Measurements from ENCODE around the gene SIPA1L2. TPM values are rescaled to one million over a fixed set of nuclear protein-coding genes. Genes with fewer than 3 reads are reported as not detected.

Gene SIPA1L2
- total RNA-seq, 1 donor from 2014 or later = 41.0 TPM

DNA sequence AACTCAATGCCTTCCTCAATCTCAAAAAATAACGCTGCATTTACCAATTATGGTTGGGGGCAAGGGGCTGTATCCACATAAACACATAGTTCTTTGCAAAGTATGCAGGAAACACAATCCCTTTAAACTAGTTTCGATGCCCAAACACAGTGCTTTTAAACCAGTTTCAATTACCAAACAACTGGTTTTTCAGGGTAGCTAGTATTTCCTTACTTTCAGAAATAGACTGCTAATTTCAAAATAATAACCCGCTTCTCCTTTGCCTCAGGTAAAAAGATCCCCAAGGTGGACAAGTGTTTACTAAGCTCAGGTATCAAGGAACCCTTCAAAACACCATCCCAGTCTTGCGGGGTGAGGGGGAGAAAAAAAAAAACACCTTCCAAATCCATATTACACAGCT is 2.8 kb downstream of the SIPA1L2 start:
- Mint-ChIP-seq H3K27me3 (peaks cover 2% of the 10 kb centered on the region), H3K9me3 (ENCODE audit: low read depth) (no peaks in the 10 kb centered on the region), H3K36me3 (ENCODE audit: insufficient read depth) (no peaks in the 10 kb centered on the region), H3K4me1 (ENCODE audit: low read depth) (peaks cover 44% of the 10 kb centered on the region), H3K27ac (no peak overlapping the region), H3K4me3 (ENCODE audit: low read depth) (peak overlapping the region; percentile 96)
- DNase-seq (ENCODE audit: low spot score, unreplicated experiment) = no peak
- TF ChIP-seq, protein P1, sequence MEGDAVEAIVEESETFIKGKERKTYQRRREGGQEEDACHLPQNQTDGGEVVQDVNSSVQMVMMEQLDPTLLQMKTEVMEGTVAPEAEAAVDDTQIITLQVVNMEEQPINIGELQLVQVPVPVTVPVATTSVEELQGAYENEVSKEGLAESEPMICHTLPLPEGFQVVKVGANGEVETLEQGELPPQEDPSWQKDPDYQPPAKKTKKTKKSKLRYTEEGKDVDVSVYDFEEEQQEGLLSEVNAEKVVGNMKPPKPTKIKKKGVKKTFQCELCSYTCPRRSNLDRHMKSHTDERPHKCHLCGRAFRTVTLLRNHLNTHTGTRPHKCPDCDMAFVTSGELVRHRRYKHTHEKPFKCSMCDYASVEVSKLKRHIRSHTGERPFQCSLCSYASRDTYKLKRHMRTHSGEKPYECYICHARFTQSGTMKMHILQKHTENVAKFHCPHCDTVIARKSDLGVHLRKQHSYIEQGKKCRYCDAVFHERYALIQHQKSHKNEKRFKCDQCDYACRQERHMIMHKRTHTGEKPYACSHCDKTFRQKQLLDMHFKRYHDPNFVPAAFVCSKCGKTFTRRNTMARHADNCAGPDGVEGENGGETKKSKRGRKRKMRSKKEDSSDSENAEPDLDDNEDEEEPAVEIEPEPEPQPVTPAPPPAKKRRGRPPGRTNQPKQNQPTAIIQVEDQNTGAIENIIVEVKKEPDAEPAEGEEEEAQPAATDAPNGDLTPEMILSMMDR (IDR thresholded peaks at IDR 0.05; ENCODE audit: unreplicated experiment) = no peak

DNA sequence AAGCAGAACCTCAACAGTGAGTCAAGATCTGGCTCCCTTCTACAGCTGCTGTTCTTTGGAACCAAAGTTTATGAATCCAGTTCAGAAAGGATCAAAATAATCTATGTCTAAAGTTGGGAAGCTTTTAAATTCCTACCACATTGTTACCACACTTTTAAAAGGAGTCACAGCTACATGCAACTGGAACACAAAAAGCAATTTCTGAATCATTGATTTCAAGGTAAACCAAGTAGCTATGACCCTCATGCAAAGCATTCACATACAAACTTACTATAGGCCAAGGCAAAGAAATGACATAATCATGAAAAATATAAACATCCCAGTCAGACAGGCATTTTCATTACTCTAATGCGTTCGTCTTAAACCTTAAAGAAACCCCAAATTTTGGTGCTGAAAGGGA is 3.5 kb downstream of the SIPA1L2 start:
- Mint-ChIP-seq H3K27ac (no peak overlapping the region), H3K9me3 (ENCODE audit: low read depth) (no peaks in the 10 kb centered on the region), H3K36me3 (ENCODE audit: insufficient read depth) (no peaks in the 10 kb centered on the region), H3K27me3 (no peaks in the 10 kb centered on the region), H3K4me3 (ENCODE audit: low read depth) (no peak overlapping the region), H3K4me1 (ENCODE audit: low read depth) (peaks cover 44% of the 10 kb centered on the region)
- TF ChIP-seq, protein P1 (IDR thresholded peaks at IDR 0.05; ENCODE audit: unreplicated experiment) = no peak
- DNase-seq (ENCODE audit: low spot score, unreplicated experiment) = no peak

- Mint-ChIP-seq H3K4me1 (ENCODE audit: low read depth) (peaks cover 41% of the 10 kb centered on the region), H3K4me3 (ENCODE audit: low read depth) (no peak overlapping the region), H3K9me3 (ENCODE audit: low read depth) (no peaks in the 10 kb centered on the region), H3K27me3 (no peaks in the 10 kb centered on the region), H3K27ac (no peak overlapping the region), H3K36me3 (ENCODE audit: insufficient read depth) (peaks cover 1% of the 10 kb centered on the region)
- no peak for DNase-seq (ENCODE audit: low spot score, unreplicated experiment)
- TF ChIP-seq, protein P1 (IDR thresholded peaks at IDR 0.05; ENCODE audit: unreplicated experiment) = no peak
Observed at GRCh38 chr1:232625319-232625868, 4.5 kb downstream of the SIPA1L2 start.

- H3K27ac Mint-ChIP-seq = no peak overlapping the region
- H3K9me3 Mint-ChIP-seq (ENCODE audit: low read depth) = no peaks in the 10 kb centered on the region
- peaks cover 42% of the 10 kb centered on the region for H3K4me1 Mint-ChIP-seq (ENCODE audit: low read depth)
- no peaks in the 10 kb centered on the region for H3K27me3 Mint-ChIP-seq
- no peak for DNase-seq (ENCODE audit: low spot score, unreplicated experiment)
- H3K4me3 Mint-ChIP-seq (ENCODE audit: low read depth) = no peak overlapping the region
- TF ChIP-seq, protein P1 (IDR thresholded peaks at IDR 0.05; ENCODE audit: unreplicated experiment) = no peak
- H3K36me3 Mint-ChIP-seq (ENCODE audit: insufficient read depth) = peaks cover 3% of the 10 kb centered on the region
Observed at GRCh38 chr1:232624546-232625281, 5.2 kb downstream of the SIPA1L2 start.

DNA sequence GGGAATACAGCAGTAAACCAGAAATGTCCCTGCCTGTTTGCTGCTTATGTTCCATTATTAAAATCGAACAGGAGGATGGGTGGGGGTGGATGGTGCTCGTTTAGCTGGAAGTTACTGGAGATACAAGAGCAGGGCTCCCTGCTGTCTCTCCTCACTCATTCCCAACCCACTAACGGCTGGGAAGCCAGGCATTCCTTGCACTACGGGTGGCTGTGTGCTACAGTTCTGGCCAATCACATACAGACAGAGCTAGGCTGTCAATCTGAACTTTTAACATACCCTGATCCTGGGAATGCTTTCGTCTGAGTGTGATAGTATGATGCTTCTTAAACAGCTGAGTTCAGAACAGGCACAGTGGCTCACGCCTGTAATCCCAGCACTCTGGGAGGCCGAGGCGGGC is 7.0 kb downstream of the SIPA1L2 start:
- H3K4me3 Mint-ChIP-seq (ENCODE audit: low read depth) = no peak overlapping the region
- no peaks in the 10 kb centered on the region for H3K9me3 Mint-ChIP-seq (ENCODE audit: low read depth)
- peaks cover 6% of the 10 kb centered on the region for H3K36me3 Mint-ChIP-seq (ENCODE audit: insufficient read depth)
- no peak for DNase-seq (ENCODE audit: low spot score, unreplicated experiment)
- H3K27ac Mint-ChIP-seq = no peak overlapping the region
- H3K4me1 Mint-ChIP-seq (ENCODE audit: low read depth) = peaks cover 34% of the 10 kb centered on the region
- TF ChIP-seq, protein P1 (IDR thresholded peaks at IDR 0.05; ENCODE audit: unreplicated experiment) = no peak
- H3K27me3 Mint-ChIP-seq = no peaks in the 10 kb centered on the region
